SK-N-MC (cell line): ENCODE measurements around the gene TLNRD1.

Experiments
- DNase-seq: peaks from one replicate; pipeline ENCODE4 v3.0.0-alpha.2; 2011; ENCODE audit warnings: low read depth, low spot score
- H3K27ac ChIP-seq: fragments of 200-600 bp; sonication (generic); 2 replicates; pipeline ENCODE4 v1.5.1; 2016; ENCODE audit warnings: mixed run types
- H3K36me3 ChIP-seq: fragments of 200-600 bp; sonication (generic); 2 replicates; pipeline ENCODE4 v1.6.1; 2017; ENCODE audit warnings: antibody characterized with exemption, low read length, mixed read lengths; ENCODE audit not compliant: insufficient read depth
- H3K4me3 ChIP-seq: fragments of 200-600 bp; sonication (generic); 2 replicates; pipeline ENCODE4 v1.5.1; 2016
- H3K9ac ChIP-seq: fragments of 200-600 bp; sonication (generic); 2 replicates; pipeline ENCODE4 v1.8.0; 2017; ENCODE audit warnings: mixed run types, mixed read lengths; ENCODE audit not compliant: insufficient read length
- H3K9me3 ChIP-seq: fragments of 200-600 bp; sonication (generic); 2 replicates; pipeline ENCODE4 v1.6.1; 2017; ENCODE audit warnings: low read depth, mild to moderate bottlenecking, antibody characterized with exemption, low read length, moderate library complexity, mixed read lengths
- EZH2 ChIP-seq: fragments of 200-600 bp; sonication (generic); IDR thresholded peaks from one replicate; pipeline ENCODE4 v1.6.1; 2017; ENCODE audit warnings: antibody characterized with exemption
- FOXP2 ChIP-seq: optimal IDR thresholded peaks from 2 replicates; pipeline ENCODE3; 2011; ENCODE audit warnings: mild to moderate bottlenecking, moderate library complexity; ENCODE audit not compliant: insufficient read depth; ENCODE audit errors: extremely low read length, control extremely low read depth
- POLR2AphosphoS5 ChIP-seq: IDR thresholded peaks from 2 replicates; pipeline ENCODE4 v1.6.1; 2012; ENCODE audit warnings: mild to moderate bottlenecking, low read depth, low read length, borderline replicate concordance

Gene TLNRD1

GRCh38 chr15:80985981-80986380, 14.7 kb upstream of the TLNRD1 start:
- H3K27ac ChIP-seq = no peak overlapping the region
- TF ChIP-seq FOXP2 (no peak), EZH2 (no peak), POLR2AphosphoS5 (no peak)
- H3K4me3 ChIP-seq = no peak overlapping the region
- H3K9me3 ChIP-seq = no peaks in the 10 kb centered on the region
- no peak for DNase-seq
- H3K9ac ChIP-seq = no peak overlapping the region
- H3K36me3 ChIP-seq = peaks cover 13% of the 10 kb centered on the region; the same call in 1 of the 2 replicates

DNA sequence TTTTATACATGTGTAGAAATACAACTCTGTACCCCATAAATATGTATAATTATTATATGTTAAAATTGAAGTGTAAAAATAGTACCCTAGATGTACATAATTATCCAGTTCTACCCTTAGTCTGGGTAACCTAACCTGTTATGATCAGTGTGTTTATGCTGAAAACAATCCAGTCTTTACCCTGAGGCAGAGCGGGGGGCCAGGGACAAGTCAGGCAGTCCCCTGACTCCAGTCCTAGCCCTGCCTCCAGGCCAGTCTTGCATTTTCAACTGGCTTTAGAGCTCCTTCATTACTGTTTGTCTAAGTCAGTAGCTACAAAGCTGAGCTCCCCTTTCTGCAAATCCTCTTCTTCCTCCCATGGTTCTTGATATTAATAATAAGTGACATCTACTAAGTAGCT, 14.2 kb upstream of the TLNRD1 start:
- no peak overlapping the region for H3K4me3 ChIP-seq
- no peaks in the 10 kb centered on the region for H3K9me3 ChIP-seq
- no peak for DNase-seq
- peaks cover 13% of the 10 kb centered on the region; the same call in 1 of the 2 replicates for H3K36me3 ChIP-seq
- H3K27ac ChIP-seq = no peak overlapping the region
- TF ChIP-seq POLR2AphosphoS5 (no peak), FOXP2 (no peak), EZH2 (no peak)
- no peak overlapping the region for H3K9ac ChIP-seq

GRCh38 chr15:80988148-80988796, 12.5 kb upstream of the TLNRD1 start:
- no peak overlapping the region for H3K27ac ChIP-seq
- peak overlapping the region; percentile 95 for H3K9ac ChIP-seq
- no peak for TF ChIP-seq EZH2
- TF ChIP-seq POLR2AphosphoS5 = no peak
- no peak for TF ChIP-seq FOXP2
- H3K36me3 ChIP-seq = 0 out of 2 replicates have a peak, but pooled peaks cover 2% of the 10 kb centered on the region
- no peak for DNase-seq
- H3K4me3 ChIP-seq = peak overlapping the region; percentile 97
- H3K9me3 ChIP-seq = no peaks in the 10 kb centered on the region

DNA sequence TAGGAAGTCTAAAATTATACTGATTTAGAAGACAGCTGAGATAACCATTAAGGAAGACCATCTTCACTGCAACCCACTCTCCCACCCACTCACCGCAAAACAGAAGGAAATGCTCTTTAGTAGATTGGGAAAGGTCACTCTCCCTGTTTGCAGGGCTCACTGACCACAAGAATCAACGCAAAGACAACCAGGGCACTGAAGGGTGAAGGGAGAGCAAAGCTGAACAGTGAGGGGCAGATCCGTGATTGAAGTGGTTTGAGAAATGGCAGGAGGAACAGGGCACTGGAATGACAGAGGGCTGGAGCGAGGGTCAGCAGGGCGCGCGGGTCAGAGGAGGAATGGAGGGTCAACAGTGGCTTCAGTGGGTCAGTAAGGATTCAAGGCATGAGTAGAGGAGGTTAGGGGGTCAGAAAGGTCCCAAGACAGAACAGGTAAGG, 11.6 kb upstream of the TLNRD1 start:
- no peak for DNase-seq
- H3K27ac ChIP-seq = no peak overlapping the region
- H3K4me3 ChIP-seq = peak overlapping the region; percentile 97
- TF ChIP-seq EZH2 (no peak), POLR2AphosphoS5 (no peak), FOXP2 (no peak)
- H3K36me3 ChIP-seq = 0 out of 2 replicates have a peak, but pooled peaks cover 2% of the 10 kb centered on the region
- peak overlapping the region; percentile 95 for H3K9ac ChIP-seq
- no peaks in the 10 kb centered on the region for H3K9me3 ChIP-seq

GRCh38 chr15:80989518-80990478, 10.9 kb upstream of the TLNRD1 start, which contains the start of gene MESD:
TSS of gene MESD (minus strand) at chr15:80989819. CDS start at chr15:80989791, 28 bp downstream.
- H3K36me3 ChIP-seq = 0 out of 2 replicates have a peak, but pooled peaks cover 2% of the 10 kb centered on the region
- no peaks in the 10 kb centered on the region for H3K9me3 ChIP-seq
- DNase-seq = no peak
- peak within 1 kb of the TSS; percentile 97 for H3K4me3 ChIP-seq
- no peak within 1 kb of the TSS for H3K27ac ChIP-seq
- TF ChIP-seq FOXP2 (no peak), EZH2 (no peak), POLR2AphosphoS5 (peak; percentile 97)
- peak within 1 kb of the TSS; percentile 95 for H3K9ac ChIP-seq

DNA sequence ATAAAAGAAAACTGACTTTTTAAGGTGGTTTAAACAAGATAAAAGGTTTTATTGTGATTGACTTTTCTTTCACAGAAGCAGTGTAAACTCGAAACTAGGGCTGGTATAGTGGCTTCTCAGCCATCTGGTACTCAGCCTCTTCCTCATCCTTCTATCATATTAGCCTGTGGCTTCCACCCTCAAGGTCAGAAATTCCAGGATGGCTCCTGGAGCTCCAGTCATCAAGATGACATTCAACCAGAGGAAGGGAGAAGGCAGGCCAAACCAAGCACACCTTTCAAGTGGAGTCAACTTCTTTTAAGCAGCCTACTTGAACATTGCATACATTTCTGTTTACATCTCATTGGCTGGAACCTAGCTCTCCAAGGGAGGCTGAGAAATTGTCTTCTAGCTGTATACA, 9.8 kb upstream of the TLNRD1 start:
- Histone ChIP-seq H3K27ac (no peak overlapping the region), H3K9me3 (no peaks in the 10 kb centered on the region), H3K9ac (no peak overlapping the region), H3K4me3 (no peak overlapping the region), H3K36me3 (no peaks in the 10 kb centered on the region)
- no peak for DNase-seq
- no peak for TF ChIP-seq FOXP2
- TF ChIP-seq EZH2 = no peak

GRCh38 chr15:80991421-80991820, 9.3 kb upstream of the TLNRD1 start:
- Histone ChIP-seq H3K9me3 (no peaks in the 10 kb centered on the region), H3K9ac (no peak overlapping the region), H3K36me3 (no peaks in the 10 kb centered on the region), H3K4me3 (no peak overlapping the region), H3K27ac (no peak overlapping the region)
- no peak for TF ChIP-seq POLR2AphosphoS5
- no peak for TF ChIP-seq FOXP2
- no peak for TF ChIP-seq EZH2
- no peak for DNase-seq

DNA sequence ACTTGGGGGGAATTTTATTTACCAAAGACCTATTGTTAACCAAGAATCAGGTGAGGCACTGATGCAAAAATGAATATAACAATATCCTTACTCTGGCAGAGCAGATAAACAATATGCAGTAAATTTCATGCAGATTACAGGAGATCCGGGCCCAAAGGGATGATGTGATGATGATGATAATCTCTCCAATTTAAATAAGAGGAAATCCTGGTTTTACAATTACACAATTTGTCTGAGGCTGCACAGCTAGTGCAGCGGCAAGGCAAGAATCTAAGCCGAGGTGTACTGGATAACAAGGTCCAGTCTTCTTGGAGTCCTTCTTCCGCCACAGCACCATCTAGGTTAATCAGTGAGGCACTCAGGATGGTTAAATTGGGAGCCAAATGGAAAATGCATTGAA, 8.7 kb upstream of the TLNRD1 start:
- Histone ChIP-seq H3K9ac (no peak overlapping the region), H3K27ac (no peak overlapping the region), H3K36me3 (no peaks in the 10 kb centered on the region), H3K9me3 (no peaks in the 10 kb centered on the region), H3K4me3 (no peak overlapping the region)
- no peak for TF ChIP-seq EZH2
- no peak for TF ChIP-seq POLR2AphosphoS5
- TF ChIP-seq FOXP2 = no peak
- no peak for DNase-seq
